PC-3 (cell line): ENCODE measurements around the gene CCSER2. TPM values are rescaled to one million over a fixed set of nuclear protein-coding genes. Genes with fewer than 3 reads are reported as not detected.
"Not testable (repeated sequence)": the region's sequence is repeated elsewhere in the genome, so short reads cannot be mapped to it uniquely, and the experiment has no call there.

Experiments used
- ATAC-seq: fragments of 200-7000 bp; cut with Tn5 transposase; 2 replicates; pipeline ENCODE4 v1.9.1; 2020; ENCODE audit warnings: mild to moderate bottlenecking, moderate library complexity
- BruUV-seq: library from RNA; stranded (reverse); fragments of 400-500 nt; replicated peaks from 2 replicates; lab custom pipeline; 2021; lab: Mats Ljungman, UMichigan
- CTCF ChIA-PET: fragments of 300-600 bp; sonication (Branson Sonifier 250); formaldehyde crosslinking; loops from one replicate; lab custom pipeline; 2022; ENCODE audit warnings: antibody characterized with exemption; lab: Charles Lee
- POLR2A ChIA-PET: fragments of 300-600 bp; sonication (Branson Sonifier 250); formaldehyde crosslinking; loops from one replicate; lab custom pipeline; 2022; ENCODE audit warnings: antibody characterized with exemption; ENCODE audit not compliant: unreplicated experiment; lab: Charles Lee
- DNase-seq: peaks from one replicate; pipeline ENCODE4 v3.0.0-alpha.2; 2015
- H2AFZ ChIP-seq: fragments of 300-600 bp; sonication (generic); 2 replicates; pipeline ENCODE4 v1.6.0; 2016; ENCODE audit warnings: antibody characterized with exemption, low read length
- H3F3A ChIP-seq: fragments of 300-600 bp; sonication (generic); one replicate; pipeline ENCODE4 v1.6.0; 2017; ENCODE audit warnings: antibody characterized with exemption, low read length, control low read depth, mild to moderate bottlenecking; ENCODE audit not compliant: unreplicated experiment
- H3K27ac ChIP-seq: fragments of 300-600 bp; sonication (generic); 2 replicates; pipeline ENCODE4 v1.5.1; 2016; ENCODE audit warnings: mild to moderate bottlenecking, low read length
- H3K27me3 ChIP-seq: fragments of 300-600 bp; sonication (generic); 2 replicates; pipeline ENCODE4 v1.6.1; 2016; ENCODE audit warnings: low read length, mixed read lengths
- H3K36me3 ChIP-seq: fragments of 300-600 bp; sonication (generic); 2 replicates; pipeline ENCODE4 v1.6.1; 2016; ENCODE audit warnings: low read depth, mixed run types, low read length, mixed read lengths
- H3K4me1 ChIP-seq: fragments of 300-600 bp; sonication (generic); 2 replicates; pipeline ENCODE4 v1.5.1; 2016; ENCODE audit warnings: low read length; ENCODE audit not compliant: insufficient read depth
- H3K4me2 ChIP-seq: fragments of 300-600 bp; sonication (generic); 2 replicates; pipeline ENCODE4 v1.6.0; 2016; ENCODE audit warnings: low read length
- H3K4me3 ChIP-seq: fragments of 300-600 bp; sonication (generic); 2 replicates; pipeline ENCODE4 v1.5.1; 2016; ENCODE audit warnings: mild to moderate bottlenecking, low read length, mixed read lengths
- H3K79me2 ChIP-seq: fragments of 300-600 bp; sonication (generic); 2 replicates; pipeline ENCODE4 v1.6.1; 2017; ENCODE audit warnings: low read length, mixed read lengths
- H3K9ac ChIP-seq: fragments of 300-600 bp; sonication (generic); 2 replicates; pipeline ENCODE4 v1.6.0; 2016; ENCODE audit warnings: mild to moderate bottlenecking, low read length
- H3K9me2 ChIP-seq: fragments of 300-600 bp; sonication (generic); replicated peaks from 2 replicates; pipeline ENCODE4 v1.6.1; 2016; ENCODE audit warnings: mixed run types, low read length, mixed read lengths
- H3K9me3 ChIP-seq: fragments of 300-600 bp; sonication (generic); 2 replicates; pipeline ENCODE4 v1.6.1; 2016; ENCODE audit warnings: low read length, mixed read lengths
- H4K20me1 ChIP-seq: fragments of 300-600 bp; sonication (generic); 2 replicates; pipeline ENCODE4 v1.6.1; 2016; ENCODE audit warnings: low read length, mixed read lengths
- EZH2 ChIP-seq: fragments of 300-600 bp; sonication (generic); IDR thresholded peaks from one replicate; pipeline ENCODE4 v1.6.1; 2017; ENCODE audit warnings: antibody characterized with exemption, mild to moderate bottlenecking, low read length; ENCODE audit not compliant: unreplicated experiment
- EZH2phosphoT487 ChIP-seq: fragments of 300-600 bp; sonication (generic); IDR thresholded peaks from 2 replicates; pipeline ENCODE4 v1.6.1; 2018; ENCODE audit warnings: mild to moderate bottlenecking, antibody characterized with exemption, low read length, borderline replicate concordance
- intact Hi-C: fragments of 100-400 bp; cut with micrococcal nuclease; formaldehyde crosslinking; loops from 2 replicates; pipeline ENCODE4 v1.9.0; 2023
- total RNA-seq: library from RNA; depleted of rRNA; stranded (reverse); fragments of >200 nt; gene quantifications from 2 replicates; pipeline ENCODE4 v1.2.3, GENCODE V29; 2014
- TF ChIP-seq, protein P1 (sequence below): fragments of 300-600 bp; sonication (generic); conservative IDR thresholded peaks from 2 replicates; pipeline ENCODE4 v1.5.1; 2017; ENCODE audit warnings: antibody characterized with exemption, low read depth, mild to moderate bottlenecking, low read length

The CCSER2 gene
- total RNA-seq, 1 experiment from 2014 or later = 10.2 TPM

GRCh38 chr10:84342584-84342983 lies 14.2 kb downstream of the CCSER2 start:
- no peak for TF ChIP-seq EZH2phosphoT487
- TF ChIP-seq, protein P1, sequence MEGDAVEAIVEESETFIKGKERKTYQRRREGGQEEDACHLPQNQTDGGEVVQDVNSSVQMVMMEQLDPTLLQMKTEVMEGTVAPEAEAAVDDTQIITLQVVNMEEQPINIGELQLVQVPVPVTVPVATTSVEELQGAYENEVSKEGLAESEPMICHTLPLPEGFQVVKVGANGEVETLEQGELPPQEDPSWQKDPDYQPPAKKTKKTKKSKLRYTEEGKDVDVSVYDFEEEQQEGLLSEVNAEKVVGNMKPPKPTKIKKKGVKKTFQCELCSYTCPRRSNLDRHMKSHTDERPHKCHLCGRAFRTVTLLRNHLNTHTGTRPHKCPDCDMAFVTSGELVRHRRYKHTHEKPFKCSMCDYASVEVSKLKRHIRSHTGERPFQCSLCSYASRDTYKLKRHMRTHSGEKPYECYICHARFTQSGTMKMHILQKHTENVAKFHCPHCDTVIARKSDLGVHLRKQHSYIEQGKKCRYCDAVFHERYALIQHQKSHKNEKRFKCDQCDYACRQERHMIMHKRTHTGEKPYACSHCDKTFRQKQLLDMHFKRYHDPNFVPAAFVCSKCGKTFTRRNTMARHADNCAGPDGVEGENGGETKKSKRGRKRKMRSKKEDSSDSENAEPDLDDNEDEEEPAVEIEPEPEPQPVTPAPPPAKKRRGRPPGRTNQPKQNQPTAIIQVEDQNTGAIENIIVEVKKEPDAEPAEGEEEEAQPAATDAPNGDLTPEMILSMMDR = no peak
- TF ChIP-seq EZH2 = no peak
- H2AFZ ChIP-seq = no peak overlapping the region
- no peak overlapping the region for H3K27ac ChIP-seq
- H3K9me2 ChIP-seq = no peaks in the 10 kb centered on the region
- ChIA-PET CTCF (no interaction called here), POLR2A (no interaction called here)
- peaks cover 36% of the 10 kb centered on the region for H3K79me2 ChIP-seq
- no peaks in the 10 kb centered on the region for H3K27me3 ChIP-seq
- no peak for ATAC-seq
- H3K9me3 ChIP-seq = no peaks in the 10 kb centered on the region
- no peaks in the 10 kb centered on the region for H3F3A ChIP-seq
- no TSS peak for BruUV-seq
- H3K36me3 ChIP-seq = no peaks in the 10 kb centered on the region
- H4K20me1 ChIP-seq = no peaks in the 10 kb centered on the region
- H3K9ac ChIP-seq = no peak overlapping the region
- no peaks in the 10 kb centered on the region for H3K4me1 ChIP-seq
- intact Hi-C loops = no loop called here
- no peak for DNase-seq
- no peak overlapping the region for H3K4me2 ChIP-seq
- no peak overlapping the region for H3K4me3 ChIP-seq

- Histone ChIP-seq H2AFZ (no peak overlapping the region), H3K4me2 (no peak overlapping the region), H3F3A (no peaks in the 10 kb centered on the region), H3K9me3 (no peaks in the 10 kb centered on the region), H3K27ac (no peak overlapping the region), H3K9ac (no peak overlapping the region), H3K4me1 (peaks cover 3% of the 10 kb centered on the region; the same call in 1 of the 2 replicates), H3K27me3 (no peaks in the 10 kb centered on the region), H3K9me2 (no peaks in the 10 kb centered on the region), H3K4me3 (no peak overlapping the region), H3K79me2 (peaks cover 34% of the 10 kb centered on the region), H3K36me3 (no peaks in the 10 kb centered on the region), H4K20me1 (no peaks in the 10 kb centered on the region)
- intact Hi-C loops = no loop called here
- no peak for ATAC-seq
- ChIA-PET POLR2A (no interaction called here), CTCF (no interaction called here)
- TF ChIP-seq EZH2phosphoT487 = no peak
- TF ChIP-seq, protein P1 = no peak
- no peak for TF ChIP-seq EZH2
- no TSS peak for BruUV-seq
- DNase-seq = no peak
These were observed 15.4 kb downstream of the CCSER2 start for GRCh38 chr10:84343831-84344230.

GRCh38 chr10:84344526-84344925 lies 16.1 kb downstream of the CCSER2 start:
- no peak overlapping the region for H2AFZ ChIP-seq
- H3K36me3 ChIP-seq = no peaks in the 10 kb centered on the region
- H3K4me2 ChIP-seq = no peak overlapping the region
- TF ChIP-seq EZH2phosphoT487 (no peak), EZH2 (no peak)
- TF ChIP-seq, protein P1 = no peak
- ChIA-PET POLR2A (interaction anchor here (0.6 kb wide), 1 partner anchor 17 kb away, joined by 18 read pairs; no protein-coding TSS in a partner anchor), CTCF (no interaction called here)
- H3K9me2 ChIP-seq = no peaks in the 10 kb centered on the region
- no peak for ATAC-seq
- H3K4me1 ChIP-seq = peaks cover 7% of the 10 kb centered on the region; the same call in 1 of the 2 replicates
- H3K79me2 ChIP-seq = peaks cover 32% of the 10 kb centered on the region
- intact Hi-C loops = no loop called here
- H3F3A ChIP-seq = no peaks in the 10 kb centered on the region
- no TSS peak for BruUV-seq
- H3K27ac ChIP-seq = no peak overlapping the region
- H3K4me3 ChIP-seq = no peak overlapping the region
- no peaks in the 10 kb centered on the region for H3K9me3 ChIP-seq
- H3K27me3 ChIP-seq = no peaks in the 10 kb centered on the region
- H3K9ac ChIP-seq = no peak overlapping the region
- H4K20me1 ChIP-seq = no peaks in the 10 kb centered on the region
- no peak for DNase-seq

GRCh38 chr10:84347575-84348002 lies 19.2 kb downstream of the CCSER2 start:
- CTCF ChIA-PET, H4K20me1 ChIP-seq, H3K9me2 ChIP-seq: not testable (repeated sequence)

More at GRCh38 chr10:84347575-84348002, 19.2 kb downstream of the CCSER2 start:
- H3K4me2 ChIP-seq, POLR2A ChIA-PET, H3F3A ChIP-seq, H3K4me3 ChIP-seq, H2AFZ ChIP-seq, H3K4me1 ChIP-seq, BruUV-seq, H3K9ac ChIP-seq, intact Hi-C loops, DNase-seq, H3K36me3 ChIP-seq, H3K27ac ChIP-seq, H3K9me3 ChIP-seq, ATAC-seq, H3K27me3 ChIP-seq: not testable (repeated sequence)
- H3K79me2 ChIP-seq = peaks cover 18% of the 10 kb centered on the region
